AG04449 (cell line): Measurements from ENCODE around the gene NEURL1.
A peak's percentile ranks its signal among the peaks of the same experiment; 100 is the strongest.
"Not testable (repeated sequence)": the region's sequence is repeated elsewhere in the genome, so short reads cannot be mapped to it uniquely, and the experiment has no call there.

ENCODE experiments used
- CTCF ChIA-PET: fragments of 350-600 bp; formaldehyde crosslinking; extraction: SDS; loops from one replicate; lab custom pipeline; 2021; ENCODE audit warnings: antibody characterized with exemption; lab: Yijun Ruan, JAX
- POLR2A ChIA-PET: fragments of 400-600, 350-600 bp; formaldehyde crosslinking; extraction: SDS; loops from one replicate; lab custom pipeline; 2020; ENCODE audit warnings: antibody characterized with exemption, inconsistent platforms; lab: Yijun Ruan, JAX
- DNase-seq: peaks from one replicate; pipeline ENCODE4 v3.0.0-alpha.2; 2010; ENCODE audit warnings: low read depth, low spot score
- H3K4me3 ChIP-seq: 2 replicates; pipeline ENCODE4 v1.5.1; 2011; ENCODE audit warnings: low read depth, mild to moderate bottlenecking, control low read depth, low read length
- TF ChIP-seq, protein P1 (sequence below): IDR thresholded peaks from one replicate; pipeline ENCODE4 v1.5.1; 2011; ENCODE audit warnings: mild to moderate bottlenecking, moderate library complexity, low read length, control low read depth, inconsistent platforms; ENCODE audit not compliant: insufficient read depth; ENCODE audit errors: missing control alignments

The NEURL1 gene

DNA sequence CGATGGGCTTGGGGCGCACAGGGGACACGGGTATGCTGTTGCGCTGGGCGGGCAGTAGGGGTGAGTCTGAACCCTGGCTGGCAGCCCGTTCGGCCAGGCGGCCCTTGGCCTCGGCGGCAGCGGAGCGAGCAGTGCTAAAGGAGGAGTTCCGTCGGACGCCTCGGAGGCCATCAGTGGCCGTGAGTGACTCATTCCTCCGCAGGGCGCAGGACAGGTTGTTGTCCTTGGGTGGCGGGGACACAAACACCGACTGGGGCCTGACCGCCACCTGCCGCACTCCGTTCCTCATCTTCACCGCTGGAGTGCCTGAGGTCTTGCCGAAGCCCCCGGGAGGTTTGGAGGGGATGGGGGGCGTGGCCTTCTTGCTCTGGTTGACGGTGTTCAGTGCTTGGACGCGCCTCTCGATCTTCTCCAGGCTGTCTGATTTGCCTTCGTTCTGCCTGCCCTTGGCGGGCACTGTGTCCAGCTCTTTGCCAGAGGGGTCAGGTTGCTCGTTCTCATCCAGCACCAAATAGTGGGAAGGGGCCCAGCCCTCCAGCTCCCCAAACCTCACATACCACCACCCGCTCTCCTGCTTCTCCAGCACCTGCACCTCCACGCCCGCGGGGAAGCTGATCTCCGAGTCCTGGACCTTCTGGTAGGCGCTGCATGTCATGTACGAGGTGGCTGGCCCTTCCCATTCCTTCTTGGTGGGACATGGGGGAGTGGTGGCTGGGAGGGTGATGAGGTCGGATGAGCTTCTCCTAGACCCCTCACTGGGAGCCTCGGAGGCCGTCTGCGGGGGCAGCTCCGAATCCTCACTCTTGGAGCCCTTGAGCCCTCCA, 108.7 kb downstream of the NEURL1 start:
- TF ChIP-seq, protein P1, sequence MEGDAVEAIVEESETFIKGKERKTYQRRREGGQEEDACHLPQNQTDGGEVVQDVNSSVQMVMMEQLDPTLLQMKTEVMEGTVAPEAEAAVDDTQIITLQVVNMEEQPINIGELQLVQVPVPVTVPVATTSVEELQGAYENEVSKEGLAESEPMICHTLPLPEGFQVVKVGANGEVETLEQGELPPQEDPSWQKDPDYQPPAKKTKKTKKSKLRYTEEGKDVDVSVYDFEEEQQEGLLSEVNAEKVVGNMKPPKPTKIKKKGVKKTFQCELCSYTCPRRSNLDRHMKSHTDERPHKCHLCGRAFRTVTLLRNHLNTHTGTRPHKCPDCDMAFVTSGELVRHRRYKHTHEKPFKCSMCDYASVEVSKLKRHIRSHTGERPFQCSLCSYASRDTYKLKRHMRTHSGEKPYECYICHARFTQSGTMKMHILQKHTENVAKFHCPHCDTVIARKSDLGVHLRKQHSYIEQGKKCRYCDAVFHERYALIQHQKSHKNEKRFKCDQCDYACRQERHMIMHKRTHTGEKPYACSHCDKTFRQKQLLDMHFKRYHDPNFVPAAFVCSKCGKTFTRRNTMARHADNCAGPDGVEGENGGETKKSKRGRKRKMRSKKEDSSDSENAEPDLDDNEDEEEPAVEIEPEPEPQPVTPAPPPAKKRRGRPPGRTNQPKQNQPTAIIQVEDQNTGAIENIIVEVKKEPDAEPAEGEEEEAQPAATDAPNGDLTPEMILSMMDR: no peak
- no peak for DNase-seq
- POLR2A ChIA-PET: interaction anchor here (0.7 kb wide), 1 partner anchor 10 kb away, joined by 3 read pairs; no protein-coding TSS in a partner anchor
- CTCF ChIA-PET: interaction anchor here (1.3 to 21.5 kb wide), 4 partner anchors 9 to 83 kb away, joined by 5 to 447 read pairs (median 20); no protein-coding TSS in a partner anchor
- no peak overlapping the region for H3K4me3 ChIP-seq

DNA sequence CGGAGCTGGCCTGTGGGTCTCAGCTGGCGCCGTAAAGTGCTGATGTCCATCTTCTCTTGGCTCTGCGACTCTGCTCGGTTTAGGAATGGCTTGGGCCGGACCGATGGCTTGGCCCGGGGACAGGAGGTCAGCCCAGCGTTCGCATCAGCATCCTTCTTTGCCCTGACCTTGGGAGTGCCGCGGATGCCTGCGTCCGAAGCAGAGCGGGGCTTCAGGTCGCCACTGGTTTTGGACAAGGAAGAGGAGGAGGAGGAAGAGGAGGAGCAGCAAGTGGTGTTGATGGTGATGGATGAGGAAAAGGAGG, 109.3 kb downstream of the NEURL1 start:
- no peak overlapping the region for H3K4me3 ChIP-seq
- DNase-seq: no peak
- TF ChIP-seq, protein P1: no peak
- ChIA-PET POLR2A (no interaction called here), CTCF (interaction anchor here (1.3 to 21.5 kb wide), 3 partner anchors 9 to 82 kb away, joined by 5 to 447 read pairs (median 7); no protein-coding TSS in a partner anchor)

DNA sequence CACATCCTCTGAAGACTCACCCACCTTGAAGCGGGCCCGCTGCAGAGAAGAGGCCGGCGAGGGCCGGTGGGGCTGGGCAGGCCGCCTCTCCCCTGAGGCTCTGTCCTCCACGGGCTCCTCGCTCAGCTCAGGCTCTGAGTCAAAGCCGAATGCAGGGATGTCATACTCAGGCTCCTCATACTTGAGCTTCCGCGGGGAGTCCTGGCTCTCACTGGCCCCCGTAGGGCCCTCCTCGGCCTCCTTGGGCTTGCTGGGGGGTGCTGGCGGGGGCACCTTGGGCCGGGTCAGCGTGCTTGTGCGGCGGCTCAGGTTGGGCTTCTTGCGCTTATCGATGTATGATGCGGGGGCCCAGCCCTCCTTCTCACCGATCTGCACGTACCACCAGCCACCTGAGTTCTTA, 109.9 kb downstream of the NEURL1 start:
- no peak for DNase-seq
- ChIA-PET CTCF (interaction anchor here (1.3 to 21.5 kb wide), 4 partner anchors 10 to 81 kb away, joined by 5 to 447 read pairs (median 12); no protein-coding TSS in a partner anchor), POLR2A (no interaction called here)
- TF ChIP-seq, protein P1: no peak
- no peak overlapping the region for H3K4me3 ChIP-seq

DNA sequence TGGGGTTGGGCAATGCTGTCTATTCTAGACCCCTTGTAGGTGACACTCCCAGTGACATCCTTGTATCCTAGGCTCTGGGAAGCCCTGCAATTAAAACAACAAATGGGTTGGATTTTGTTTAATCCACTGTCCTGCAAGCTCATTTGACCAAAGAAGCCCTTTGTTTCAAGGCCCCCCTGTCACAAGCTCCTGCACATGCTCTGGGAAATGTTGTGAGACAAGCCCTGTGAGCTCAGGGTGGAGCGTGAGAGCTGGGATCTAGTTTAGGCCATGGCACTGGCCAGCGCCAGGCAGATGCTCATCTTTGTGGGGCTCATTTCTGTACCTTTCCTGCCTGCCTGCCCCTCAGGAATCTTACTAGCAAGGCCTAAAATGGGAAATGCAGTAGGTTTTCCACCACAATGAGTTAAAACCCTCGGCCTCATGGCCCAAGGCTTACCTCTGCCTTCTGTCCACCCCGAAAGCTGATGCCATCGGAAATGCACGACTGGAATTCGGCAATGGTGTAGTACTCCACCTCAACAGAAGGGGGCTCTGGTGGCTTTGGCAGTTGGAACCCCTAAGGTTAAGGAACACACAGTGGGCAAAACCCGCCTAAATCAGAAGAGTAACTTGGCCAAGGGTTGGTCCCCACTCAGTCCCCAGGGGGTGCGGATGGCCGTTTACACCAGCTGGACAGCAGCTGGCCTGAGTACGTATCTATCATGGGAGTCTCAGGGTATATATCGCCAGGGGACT, 112.0 kb downstream of the NEURL1 start:
- POLR2A ChIA-PET: no interaction called here
- no peak overlapping the region for H3K4me3 ChIP-seq
- TF ChIP-seq, protein P1: peak; percentile 70
- CTCF ChIA-PET: interaction anchor here (0.6 to 21.5 kb wide), 22 partner anchors 8 to 279 kb away, joined by 3 to 447 read pairs (median 4); no protein-coding TSS in a partner anchor
- DNase-seq: no peak

DNA sequence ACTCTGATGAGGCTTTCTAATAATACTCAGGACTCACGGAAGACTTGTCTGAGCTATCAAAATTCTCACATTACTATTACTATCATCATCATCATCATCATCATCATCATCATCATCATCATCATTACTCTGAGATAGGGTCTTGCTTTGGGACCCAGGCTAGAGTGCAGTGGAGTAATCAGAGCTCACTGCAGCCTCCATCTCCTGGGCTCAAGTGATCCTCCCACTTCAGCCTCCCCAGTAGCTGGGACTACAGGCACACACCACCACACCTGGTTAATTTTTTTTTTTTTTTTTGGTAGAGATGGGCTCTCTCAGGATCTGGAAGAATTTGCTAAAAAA, 112.6 kb downstream of the NEURL1 start:
- H3K4me3 ChIP-seq, POLR2A ChIA-PET, DNase-seq: not testable (repeated sequence)
- CTCF ChIA-PET: interaction anchor here (0.7 to 21.5 kb wide), 18 partner anchors 8 to 269 kb away, joined by 3 to 447 read pairs (median 4); no protein-coding TSS in a partner anchor

DNA sequence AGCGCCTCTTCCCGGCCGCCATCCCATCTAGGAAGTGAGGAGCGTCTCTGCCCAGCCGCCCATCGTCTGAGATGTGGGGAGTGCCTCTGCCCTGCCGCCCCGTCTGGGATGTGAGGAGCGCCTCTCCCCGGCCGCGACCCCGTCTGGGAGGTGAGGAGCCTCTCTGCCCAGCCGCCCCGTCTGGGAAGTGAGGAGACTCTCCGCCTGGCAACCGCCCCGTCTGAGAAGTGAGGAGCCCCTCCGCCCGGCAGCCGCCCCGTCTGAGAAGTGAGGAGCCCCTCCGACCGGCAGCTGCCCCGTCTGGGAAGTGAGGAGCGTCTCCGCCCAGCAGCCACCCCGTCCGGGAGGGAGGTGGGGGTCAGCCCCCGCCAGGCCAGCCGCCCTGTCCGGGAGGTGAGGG, 113.5 kb downstream of the NEURL1 start:
- CTCF ChIA-PET: interaction anchor here (21.5 kb wide), 1 partner anchor 78 kb away, joined by 447 read pairs; no protein-coding TSS in a partner anchor
- POLR2A ChIA-PET, H3K4me3 ChIP-seq, DNase-seq: not testable (repeated sequence)

DNA sequence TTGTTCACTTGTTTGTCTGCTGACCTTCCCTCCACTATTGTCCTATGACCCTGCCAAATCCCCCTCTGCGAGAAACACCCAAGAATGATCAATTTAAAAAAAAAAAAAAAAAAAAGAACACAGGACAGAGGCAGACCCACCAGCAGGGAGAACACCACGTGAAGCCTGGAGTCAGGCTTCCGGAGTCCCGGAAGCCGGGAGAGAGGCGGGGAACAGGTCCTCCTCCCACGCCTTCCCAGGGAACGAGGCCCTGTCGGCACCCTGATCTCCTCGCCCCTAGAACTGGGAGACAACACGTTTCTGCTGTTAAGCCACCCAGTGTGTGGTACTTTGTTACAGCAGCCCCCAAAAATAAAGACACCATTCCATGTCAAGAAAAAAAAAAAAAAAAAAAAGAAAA, 114.6 kb downstream of the NEURL1 start:
- DNase-seq, POLR2A ChIA-PET, H3K4me3 ChIP-seq: not testable (repeated sequence)
- CTCF ChIA-PET: interaction anchor here (1.5 to 21.5 kb wide), 2 partner anchors 18 to 77 kb away, joined by 4 to 447 read pairs; no protein-coding TSS in a partner anchor
